Measurements from ENCODE around the gene USP15.
"Not testable (repeated sequence)": the region's sequence is repeated elsewhere in the genome, so short reads cannot be mapped to it uniquely, and the experiment has no call there.

The USP15 gene

GRCh38 chr12:62407587-62407986 is 147.4 kb downstream of the USP15 start:
- no peak for DNase-seq
- in situ Hi-C loops (cut with MboI; ENCODE audit: low pct_unique_long_range_greater_than_20kb, low sequenced_read_pairs), result no loop called here

- no peak for DNase-seq
- in situ Hi-C loops (cut with MboI; ENCODE audit: low pct_unique_long_range_greater_than_20kb, low sequenced_read_pairs), result no loop called here
Measured at GRCh38 chr12:62409068-62409467, 148.9 kb downstream of the USP15 start.

GRCh38 chr12:62414180-62414579 is 154.0 kb downstream of the USP15 start:
- no peak for DNase-seq
- in situ Hi-C loops (cut with MboI; ENCODE audit: low pct_unique_long_range_greater_than_20kb, low sequenced_read_pairs), result no loop called here

- DNase-seq, result no peak
- in situ Hi-C loops (cut with MboI; ENCODE audit: low pct_unique_long_range_greater_than_20kb, low sequenced_read_pairs), result loop anchor here (25.0 kb wide), 2 partner anchors 361 to 1411 kb away; partner anchors contain the start of gene SRGAP1
Measured at GRCh38 chr12:62426089-62426488, 165.9 kb downstream of the USP15 start.

GRCh38 chr12:62429457-62429856 is 169.3 kb downstream of the USP15 start:
- no peak for DNase-seq
- in situ Hi-C loops (cut with MboI; ENCODE audit: low pct_unique_long_range_greater_than_20kb, low sequenced_read_pairs), result loop anchor here (25.0 kb wide), 2 partner anchors 358 to 1408 kb away; partner anchors contain the start of gene SRGAP1

- in situ Hi-C loops (cut with MboI; ENCODE audit: low pct_unique_long_range_greater_than_20kb, low sequenced_read_pairs), result loop anchor here (25.0 kb wide), 2 partner anchors 353 to 1403 kb away; partner anchors contain the start of gene SRGAP1
Measured at GRCh38 chr12:62434494-62435302, 174.5 kb downstream of the USP15 start.

GRCh38 chr12:62435303-62436163 is 175.3 kb downstream of the USP15 start:
- in situ Hi-C loops (cut with MboI; ENCODE audit: low pct_unique_long_range_greater_than_20kb, low sequenced_read_pairs), result loop anchor here (25.0 kb wide), 2 partner anchors 352 to 1402 kb away; partner anchors contain the start of gene SRGAP1
- peak; percentile 87 for DNase-seq

More at GRCh38 chr12:62434494-62435302, 174.5 kb downstream of the USP15 start:
- DNase-seq, result peak; percentile 63

- no peak for DNase-seq
- in situ Hi-C loops (cut with MboI; ENCODE audit: low pct_unique_long_range_greater_than_20kb, low sequenced_read_pairs), result loop anchor here (25.0 kb wide), 2 partner anchors 351 to 1401 kb away; partner anchors contain the start of gene SRGAP1
Measured at GRCh38 chr12:62436164-62436503, 175.9 kb downstream of the USP15 start.

- in situ Hi-C loops (cut with MboI; ENCODE audit: low pct_unique_long_range_greater_than_20kb, low sequenced_read_pairs), result loop anchor here (25.0 kb wide), 2 partner anchors 349 to 1399 kb away; partner anchors contain the start of gene SRGAP1
- peak; percentile 66 for DNase-seq
Measured at GRCh38 chr12:62438098-62438692, 178.0 kb downstream of the USP15 start.

GRCh38 chr12:62446754-62447452 is 186.7 kb downstream of the USP15 start:
- DNase-seq, result peak; percentile 15
- in situ Hi-C loops (cut with MboI; ENCODE audit: low pct_unique_long_range_greater_than_20kb, low sequenced_read_pairs), result loop anchor here (25.0 kb wide), 2 partner anchors 340 to 1390 kb away; partner anchors contain the start of gene SRGAP1

- in situ Hi-C loops (cut with MboI; ENCODE audit: low pct_unique_long_range_greater_than_20kb, low sequenced_read_pairs), result loop anchor here (25.0 kb wide), 2 partner anchors 339 to 1389 kb away; partner anchors contain the start of gene SRGAP1
- DNase-seq, result no peak
Measured at GRCh38 chr12:62448436-62448835, 188.2 kb downstream of the USP15 start.

- DNase-seq; in situ Hi-C loops (cut with MboI; ENCODE audit: low pct_unique_long_range_greater_than_20kb, low sequenced_read_pairs): not testable (repeated sequence)
Measured at GRCh38 chr12:62455429-62455828, 195.2 kb downstream of the USP15 start.

- in situ Hi-C loops (cut with MboI; ENCODE audit: low pct_unique_long_range_greater_than_20kb, low sequenced_read_pairs), result no loop called here
- no peak for DNase-seq
Measured at GRCh38 chr12:62458626-62459025, 198.4 kb downstream of the USP15 start.

- in situ Hi-C loops (cut with MboI; ENCODE audit: low pct_unique_long_range_greater_than_20kb, low sequenced_read_pairs), result no loop called here
- no peak for DNase-seq
Measured at GRCh38 chr12:62459976-62460375, 199.8 kb downstream of the USP15 start.

GRCh38 chr12:62461171-62461837 is 201.1 kb downstream of the USP15 start:
- in situ Hi-C loops (cut with MboI; ENCODE audit: low pct_unique_long_range_greater_than_20kb, low sequenced_read_pairs), result not testable (repeated sequence)

GRCh38 chr12:62463252-62463651 is 203.0 kb downstream of the USP15 start:
- in situ Hi-C loops (cut with MboI; ENCODE audit: low pct_unique_long_range_greater_than_20kb, low sequenced_read_pairs), result not testable (repeated sequence)

More at GRCh38 chr12:62461171-62461837, 201.1 kb downstream of the USP15 start:
- DNase-seq, result not testable (repeated sequence)

More at GRCh38 chr12:62463252-62463651, 203.0 kb downstream of the USP15 start:
- not testable (repeated sequence) for DNase-seq

Measured in KBM-7 (cell line).